ENCODE measurements around the gene CBX1. TPM values are rescaled to one million over a fixed set of nuclear protein-coding genes. Genes with fewer than 3 reads are reported as not detected.
A peak's percentile ranks its signal among the peaks of the same experiment; 100 is the strongest.

Gene CBX1
- total RNA-seq, 1 experiment from 2014 or later: 64.6 TPM

DNA sequence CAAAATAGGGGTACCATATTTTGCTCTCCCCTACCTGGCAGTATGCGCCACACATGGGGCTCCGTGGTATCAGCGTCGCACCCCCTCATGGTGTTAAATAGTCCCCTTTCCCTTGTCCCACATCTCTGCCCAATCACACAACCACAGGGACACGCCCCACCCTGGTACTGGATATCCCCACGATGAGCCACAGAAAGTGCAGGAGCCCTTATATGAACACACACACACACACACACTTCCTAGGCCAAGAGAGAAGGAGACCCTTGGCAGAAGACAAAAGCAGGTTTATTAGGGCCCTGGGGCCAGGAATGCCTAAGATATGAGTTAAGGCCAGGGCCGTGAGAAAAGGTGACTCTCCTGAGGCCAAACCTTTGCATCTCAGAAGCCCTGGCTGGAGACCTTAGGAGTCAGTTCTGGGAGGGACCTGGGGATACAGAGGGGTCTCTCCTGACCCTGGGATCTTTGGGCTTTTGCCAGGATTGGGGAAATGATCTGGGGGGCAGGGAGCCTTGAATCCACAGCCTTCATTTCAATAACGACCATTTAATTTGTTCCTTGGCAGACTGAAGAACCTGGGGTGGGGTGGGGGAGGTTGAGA lies 75.3 kb downstream of the CBX1 start:
- DNase-seq (ENCODE audit: low read depth): peak; percentile 39

DNA sequence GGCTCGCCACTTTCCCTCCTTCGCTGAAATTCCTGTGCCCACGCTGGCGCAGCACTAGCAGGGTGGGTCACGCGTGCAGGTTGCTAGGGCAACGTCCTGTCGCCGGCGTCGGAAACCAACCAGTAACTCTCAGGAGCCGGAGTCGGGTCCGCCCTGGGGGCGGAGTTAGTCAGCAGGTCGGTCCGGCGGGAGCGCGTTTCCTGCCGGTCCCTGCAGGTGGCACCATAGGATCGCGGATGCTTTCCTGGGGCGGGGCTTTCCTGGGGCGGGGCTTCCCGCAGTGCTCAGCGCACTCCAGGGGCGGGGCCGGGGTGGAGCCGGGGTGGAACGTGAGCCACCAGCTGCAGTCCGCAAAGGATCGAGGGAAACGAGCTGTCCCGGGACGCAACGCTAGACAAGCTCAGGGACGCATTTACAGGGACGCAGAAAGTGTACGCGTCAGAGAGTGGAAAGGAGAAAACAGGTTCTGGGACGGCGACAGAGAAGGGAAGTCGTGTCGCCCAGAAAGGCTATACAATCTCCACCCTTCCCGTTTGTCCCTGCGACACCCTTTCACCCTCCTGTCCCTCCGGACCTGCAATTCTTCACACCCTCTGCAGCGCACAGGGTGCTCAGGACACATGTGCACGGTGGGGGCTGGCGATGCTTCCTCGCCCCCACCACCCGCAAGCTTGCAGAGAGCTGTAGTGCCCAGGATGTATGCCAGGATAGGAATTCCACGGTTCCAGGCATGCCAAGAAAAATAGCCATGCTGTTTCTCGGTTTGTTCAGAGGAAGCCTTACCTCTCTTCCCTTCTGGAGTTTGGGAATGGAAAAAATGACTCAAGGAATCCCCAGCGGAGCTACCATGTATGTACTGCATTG lies 76.0 kb downstream of the CBX1 start:
- peak; percentile 94 for DNase-seq (ENCODE audit: low read depth)

DNA sequence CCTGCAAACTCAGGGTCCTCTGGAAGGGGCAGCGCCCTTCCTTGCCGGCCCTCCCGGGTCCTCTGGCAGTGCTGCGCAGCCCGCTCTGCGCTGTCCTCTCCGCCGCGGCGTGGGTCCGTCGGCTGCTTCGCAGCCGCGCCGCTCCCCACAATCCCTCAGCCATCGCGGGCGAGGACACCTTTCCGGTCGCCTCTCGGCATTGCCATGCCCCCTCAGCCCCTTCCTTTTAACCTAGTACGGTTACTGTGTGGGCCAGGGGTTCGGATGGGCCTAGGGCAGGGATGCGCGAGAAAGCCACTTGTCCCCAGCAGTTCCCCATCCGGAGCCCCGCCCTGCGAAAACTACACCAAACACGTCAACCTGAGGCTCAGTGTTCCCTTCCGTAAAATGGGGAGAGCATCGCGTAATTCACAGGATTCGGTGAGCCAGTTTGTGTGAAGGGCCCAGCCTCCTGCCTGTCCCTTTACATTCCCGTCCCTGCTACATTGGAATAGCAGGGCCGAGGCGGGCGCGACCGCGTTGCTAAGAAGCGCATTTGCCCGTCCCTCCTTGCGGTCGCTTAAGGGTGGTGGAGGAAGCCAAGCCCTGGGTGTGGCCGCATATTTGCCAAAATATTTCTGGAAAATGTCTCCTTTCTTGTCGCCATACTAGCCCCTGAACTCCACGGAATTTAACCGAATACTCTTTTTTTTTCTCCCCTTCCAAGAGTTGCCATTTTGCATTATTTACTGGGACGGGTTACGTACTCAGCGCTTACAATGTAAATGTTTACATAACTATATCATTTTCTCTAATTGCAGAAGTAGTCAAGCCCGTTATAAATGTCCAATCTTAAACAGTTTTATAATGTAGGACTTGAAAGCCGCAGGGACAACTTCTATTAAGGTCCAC lies 76.9 kb downstream of the CBX1 start:
- DNase-seq (ENCODE audit: low read depth): peak; percentile 73

DNA sequence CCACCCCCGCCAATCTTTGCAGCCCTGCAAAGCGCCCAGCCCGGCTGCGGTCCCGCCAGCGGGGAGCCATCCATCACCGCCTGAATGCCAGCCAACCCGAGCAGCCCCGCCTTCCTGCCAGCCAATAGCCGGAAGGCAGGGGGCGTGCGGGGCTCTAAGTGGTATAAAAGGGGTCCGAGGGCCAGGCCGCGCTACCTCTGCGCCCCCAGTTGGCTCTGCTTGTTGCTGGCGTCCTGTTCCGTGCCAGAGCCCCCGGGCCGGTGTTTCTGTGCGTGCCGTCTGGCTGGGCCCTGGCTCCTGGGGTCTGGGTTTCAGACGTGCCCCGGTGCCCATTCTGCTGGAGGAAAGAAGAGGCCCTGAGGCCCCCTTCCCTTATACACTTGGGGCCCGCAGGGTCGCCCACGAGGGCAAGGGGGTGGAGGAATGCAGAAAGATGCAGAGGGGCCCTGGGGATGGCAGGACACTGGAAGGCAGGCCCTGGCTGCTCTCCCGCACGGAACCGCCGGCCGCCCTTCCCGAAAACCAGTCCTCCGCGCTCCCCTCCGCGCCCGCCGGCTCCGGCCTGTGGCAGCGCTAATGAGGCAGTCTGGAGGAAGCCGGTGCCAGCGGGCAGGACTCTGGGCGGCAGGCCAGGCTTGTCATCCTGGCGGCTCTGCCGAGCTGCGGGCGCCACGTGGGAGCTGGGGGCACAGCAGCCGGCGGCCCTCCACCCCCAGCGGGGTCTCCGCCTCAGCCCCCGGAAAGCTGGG lies 77.7 kb downstream of the CBX1 start:
- DNase-seq (ENCODE audit: low read depth): peak; percentile 83

DNA sequence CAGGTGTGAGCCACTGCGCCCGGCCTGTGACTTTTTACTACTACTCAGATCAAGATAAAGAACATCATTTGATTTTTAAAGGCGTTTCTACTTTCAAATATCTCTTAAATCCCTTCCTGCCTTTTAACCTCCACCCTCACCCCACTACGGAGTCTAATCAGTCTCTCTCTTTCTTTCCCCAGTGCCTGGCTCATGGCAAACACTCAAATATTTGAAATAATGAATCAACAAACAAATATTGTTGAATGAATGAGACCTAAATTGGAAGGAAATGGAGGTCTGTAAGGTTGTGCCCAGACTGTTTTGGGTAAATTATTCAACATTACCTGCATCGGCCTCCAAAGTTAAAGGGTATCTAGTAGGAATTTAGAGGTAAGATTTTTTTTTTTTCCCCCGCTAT lies 78.4 kb downstream of the CBX1 start:
- no peak for DNase-seq (ENCODE audit: low read depth)

DNA sequence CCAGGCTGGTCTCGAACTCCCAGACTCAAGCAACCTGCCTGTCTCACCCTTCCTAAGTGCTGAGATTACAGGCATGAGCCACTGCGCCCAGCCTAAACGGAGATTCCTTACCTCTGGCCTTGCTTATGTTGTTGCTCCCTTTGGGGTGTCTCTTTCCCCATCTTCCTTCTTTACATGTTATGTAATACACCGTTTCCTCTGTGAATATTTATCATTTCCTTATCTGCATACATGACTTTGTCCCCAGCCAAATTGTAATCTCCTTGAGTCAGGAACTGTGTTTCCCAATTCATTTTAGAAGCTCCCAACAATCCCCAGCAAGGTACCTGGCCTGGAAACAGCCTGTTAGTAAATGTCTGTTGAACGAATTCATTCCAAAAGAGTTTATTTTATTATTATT lies 79.3 kb downstream of the CBX1 start:
- no peak for DNase-seq (ENCODE audit: low read depth)

Other genes starting within 250 kb of the CBX1 start
- gene SP2, start 205.2 kb downstream of the CBX1 start, total RNA-seq (2014; rRNA removed; shearing (Covaris generic)): 0.98 and 1.6 TPM in 2 replicates
- gene PNPO, start 159.9 kb downstream of the CBX1 start, total RNA-seq (2014; rRNA removed; shearing (Covaris generic)): 20.7 and 26.9 TPM in 2 replicates
- gene PRR15L, start 143.6 kb downstream of the CBX1 start, total RNA-seq (2014; rRNA removed; shearing (Covaris generic)): not detected in 2 replicates
- 41.6 and 44.0 TPM in 2 replicates for gene CDK5RAP3, start 130.4 kb downstream of the CBX1 start, total RNA-seq (2014; rRNA removed; shearing (Covaris generic))
- gene COPZ2, start 63.7 kb downstream of the CBX1 start, total RNA-seq (2014; rRNA removed; shearing (Covaris generic)): 40.3 and 41.7 TPM in 2 replicates
- 28.4 and 35.2 TPM in 2 replicates for gene NFE2L1, start 53.1 kb downstream of the CBX1 start, total RNA-seq (2014; rRNA removed; shearing (Covaris generic))
- gene SNX11, start 6.3 kb upstream of the CBX1 start, total RNA-seq (2014; rRNA removed; shearing (Covaris generic)): 6.4 and 10.4 TPM in 2 replicates

Data from RPMI7951 (cell line).